Nephron (organoid): Measurements from ENCODE around the gene RPL27.

Source experiments
- H3K27ac Mint-ChIP-seq, 3 experiments: 2 replicates each; pipeline ENCODE4 v1.8.0; 2020; ENCODE audit warnings: mixed read lengths in 3 of 3, mild to moderate bottlenecking in 2 of 3, moderate library complexity in 1 of 3
- H3K27me3 Mint-ChIP-seq: 2 replicates; pipeline ENCODE4 v1.8.0; 2021; ENCODE audit warnings: low read depth, mild to moderate bottlenecking, moderate library complexity, mixed read lengths
- H3K36me3 Mint-ChIP-seq: 2 replicates; pipeline ENCODE4 v1.8.0; 2020; ENCODE audit warnings: low read depth, mixed read lengths
- H3K4me1 Mint-ChIP-seq: 2 replicates; pipeline ENCODE4 v1.8.0; 2020; ENCODE audit warnings: mixed read lengths
- H3K4me3 Mint-ChIP-seq, 3 experiments: 2 replicates each; pipeline ENCODE4 v1.8.0; 2020; ENCODE audit warnings: mild to moderate bottlenecking in 3 of 3, mixed read lengths in 3 of 3, moderate library complexity in 2 of 3
- H3K9me3 Mint-ChIP-seq: 2 replicates; pipeline ENCODE4 v1.8.0; 2020; ENCODE audit warnings: mixed read lengths
- TF ChIP-seq, protein P1 (sequence below), 3 experiments: fragments of 200-600 bp; sonication (generic); IDR thresholded peaks; one replicate each; pipeline ENCODE4 v1.5.0; 2021; ENCODE audit warnings: antibody characterized with exemption in 3 of 3; ENCODE audit not compliant: unreplicated experiment in 3 of 3

The RPL27 gene

DNA sequence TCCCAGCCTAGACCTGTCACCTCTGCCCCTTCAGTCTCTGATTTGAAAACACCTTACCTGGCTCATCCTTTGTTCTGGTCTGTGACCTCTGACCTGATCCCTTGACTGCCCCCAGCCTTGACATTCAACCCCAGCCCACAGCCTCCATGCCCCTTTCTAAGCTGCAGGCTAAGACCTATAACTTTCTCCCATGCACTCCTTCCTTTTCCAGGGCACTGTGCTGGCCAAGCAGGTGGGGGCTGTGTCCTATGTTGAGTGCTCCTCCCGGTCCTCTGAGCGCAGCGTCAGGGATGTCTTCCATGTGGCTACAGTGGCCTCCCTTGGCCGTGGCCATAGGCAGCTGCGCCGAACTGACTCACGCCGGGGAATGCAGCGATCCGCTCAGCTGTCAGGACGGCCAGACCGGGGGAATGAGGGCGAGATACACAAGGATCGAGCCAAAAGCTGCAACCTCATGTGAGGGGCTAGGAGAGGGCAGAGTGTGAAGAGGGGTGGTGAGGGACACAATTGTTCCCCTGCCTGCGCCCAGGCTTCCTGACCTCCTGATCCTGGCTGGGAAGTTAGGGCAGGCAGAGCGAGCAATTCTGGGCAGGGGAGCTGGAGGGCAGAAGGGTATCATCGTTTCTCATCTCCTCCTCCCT, 30.1 kb downstream of the RPL27 start:
- no peaks in the 10 kb centered on the region for H3K27me3 Mint-ChIP-seq
- no peaks in the 10 kb centered on the region for H3K9me3 Mint-ChIP-seq

DNA sequence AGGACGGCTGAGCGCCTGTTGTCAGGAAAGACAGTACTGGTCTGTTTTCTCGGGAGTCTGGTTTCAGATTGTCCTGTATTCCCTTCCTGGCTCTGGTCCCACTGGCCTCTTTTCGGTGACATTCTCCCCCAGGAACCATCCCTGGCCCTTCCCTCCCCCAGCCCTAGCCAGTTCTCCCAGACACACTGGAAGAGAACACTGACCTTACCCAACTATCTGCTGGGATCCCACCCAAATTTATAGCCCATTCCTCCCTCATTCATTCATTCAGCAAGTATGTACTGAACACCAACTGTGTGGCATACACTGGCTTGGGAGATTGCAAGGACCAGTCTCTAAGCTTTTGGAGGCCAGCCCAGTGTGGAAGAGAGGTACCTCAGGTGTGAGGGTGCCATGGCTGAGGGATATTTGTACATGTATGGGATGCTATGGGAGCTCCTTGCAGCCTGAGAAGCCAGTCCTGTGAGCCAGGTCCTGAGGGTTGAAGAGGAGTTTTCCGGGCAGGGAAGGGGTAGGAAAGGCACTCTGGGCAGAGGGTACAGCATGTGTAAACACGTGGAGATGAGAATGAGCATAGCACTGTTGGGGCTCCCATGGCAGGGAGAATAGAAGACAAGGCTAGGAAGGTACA, 32.0 kb downstream of the RPL27 start:
- peaks cover 43% of the 10 kb centered on the region for H3K4me1 Mint-ChIP-seq
- H3K27ac Mint-ChIP-seq = no peak overlapping the region
- H3K4me3 Mint-ChIP-seq = no peak overlapping the region
- H3K27me3 Mint-ChIP-seq = no peaks in the 10 kb centered on the region
- H3K9me3 Mint-ChIP-seq = no peaks in the 10 kb centered on the region
- H3K36me3 Mint-ChIP-seq = no peaks in the 10 kb centered on the region
- TF ChIP-seq, protein P1, sequence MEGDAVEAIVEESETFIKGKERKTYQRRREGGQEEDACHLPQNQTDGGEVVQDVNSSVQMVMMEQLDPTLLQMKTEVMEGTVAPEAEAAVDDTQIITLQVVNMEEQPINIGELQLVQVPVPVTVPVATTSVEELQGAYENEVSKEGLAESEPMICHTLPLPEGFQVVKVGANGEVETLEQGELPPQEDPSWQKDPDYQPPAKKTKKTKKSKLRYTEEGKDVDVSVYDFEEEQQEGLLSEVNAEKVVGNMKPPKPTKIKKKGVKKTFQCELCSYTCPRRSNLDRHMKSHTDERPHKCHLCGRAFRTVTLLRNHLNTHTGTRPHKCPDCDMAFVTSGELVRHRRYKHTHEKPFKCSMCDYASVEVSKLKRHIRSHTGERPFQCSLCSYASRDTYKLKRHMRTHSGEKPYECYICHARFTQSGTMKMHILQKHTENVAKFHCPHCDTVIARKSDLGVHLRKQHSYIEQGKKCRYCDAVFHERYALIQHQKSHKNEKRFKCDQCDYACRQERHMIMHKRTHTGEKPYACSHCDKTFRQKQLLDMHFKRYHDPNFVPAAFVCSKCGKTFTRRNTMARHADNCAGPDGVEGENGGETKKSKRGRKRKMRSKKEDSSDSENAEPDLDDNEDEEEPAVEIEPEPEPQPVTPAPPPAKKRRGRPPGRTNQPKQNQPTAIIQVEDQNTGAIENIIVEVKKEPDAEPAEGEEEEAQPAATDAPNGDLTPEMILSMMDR (IDR thresholded peaks at IDR 0.05; ENCODE audit: unreplicated experiment in 3 of 3) = no peak

More for the DNA sequence above, 30.1 kb downstream of the RPL27 start:
- Mint-ChIP-seq H3K4me1 (peaks cover 36% of the 10 kb centered on the region), H3K36me3 (no peaks in the 10 kb centered on the region), H3K27ac (peak overlapping the region in 1 of 3 experiments; percentile 10), H3K4me3 (peak overlapping the region in 1 of 3 experiments; percentile 21)
- TF ChIP-seq, protein P1 (IDR thresholded peaks at IDR 0.05; ENCODE audit: unreplicated experiment in 3 of 3) = no peak

DNA sequence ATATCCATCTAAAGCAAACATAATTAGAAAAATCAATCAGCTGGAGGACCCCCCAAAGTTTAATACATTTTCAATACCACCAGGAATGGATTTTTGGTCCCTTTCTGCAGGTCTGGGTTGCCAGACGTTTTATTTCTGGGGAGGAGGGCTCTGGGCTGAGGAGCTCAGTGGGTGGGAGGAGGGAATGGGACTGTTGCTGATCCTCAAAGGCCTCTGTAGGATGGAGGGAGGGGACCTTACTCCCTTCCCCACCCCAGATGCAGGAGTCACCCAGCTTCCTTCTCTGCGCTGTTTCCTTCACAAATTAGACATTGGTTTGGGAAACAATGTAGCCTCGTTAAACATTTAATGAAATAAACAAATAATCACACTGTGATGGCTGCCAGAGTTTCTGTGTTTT, 33.4 kb downstream of the RPL27 start:
- Mint-ChIP-seq H3K9me3 (no peaks in the 10 kb centered on the region), H3K27ac (no peak overlapping the region), H3K4me3 (no peak overlapping the region), H3K36me3 (no peaks in the 10 kb centered on the region), H3K4me1 (peaks cover 41% of the 10 kb centered on the region), H3K27me3 (no peaks in the 10 kb centered on the region)
- TF ChIP-seq, protein P1 (IDR thresholded peaks at IDR 0.05; ENCODE audit: unreplicated experiment in 3 of 3) = no peak

DNA sequence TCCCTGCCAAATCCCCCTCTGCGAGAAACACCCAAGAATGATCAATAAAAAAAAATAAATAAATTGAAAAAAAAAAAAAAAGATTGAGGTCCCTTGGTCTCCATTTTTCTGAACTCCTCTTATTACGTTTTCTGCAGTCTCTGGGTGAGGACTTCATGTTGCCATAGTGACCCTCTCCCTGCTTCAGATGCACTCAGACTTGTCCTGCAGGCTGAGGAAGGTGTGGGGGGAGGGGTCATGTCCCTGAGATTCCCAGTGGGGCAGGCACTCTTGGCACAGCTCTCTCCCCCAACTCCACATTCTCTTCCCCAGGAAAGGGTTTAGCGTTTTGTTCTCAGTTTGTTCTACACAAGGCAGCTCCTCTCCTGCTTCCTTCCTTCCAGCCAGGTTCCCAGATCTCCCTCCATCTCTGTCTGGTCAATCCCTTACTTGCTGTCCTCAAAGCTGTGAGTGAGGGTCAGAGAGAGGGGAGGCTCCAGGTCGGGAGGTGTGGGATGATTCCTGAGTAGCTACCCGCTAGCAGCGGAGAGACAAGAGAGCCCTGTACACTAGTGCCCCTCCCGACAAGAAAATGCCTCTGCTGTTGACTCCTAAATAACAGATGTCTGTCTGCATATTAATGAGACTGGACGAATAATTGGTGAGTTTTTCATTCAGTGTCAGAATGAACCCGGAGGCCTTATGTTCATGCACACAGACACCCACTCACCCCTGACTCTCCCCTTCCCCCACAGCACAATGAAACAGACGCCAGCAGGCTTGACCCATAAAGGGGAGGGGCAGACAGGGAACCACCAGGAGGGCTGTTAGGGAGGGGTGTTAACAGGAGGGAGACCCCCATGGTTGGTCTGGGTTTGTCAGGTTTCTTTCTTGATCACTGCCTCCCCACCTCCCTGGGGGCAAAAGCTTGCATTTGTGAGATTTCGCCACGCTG, 36.0 kb downstream of the RPL27 start:
- Mint-ChIP-seq H3K36me3 (no peaks in the 10 kb centered on the region), H3K9me3 (no peaks in the 10 kb centered on the region), H3K4me3 (peak overlapping the region in 1 of 3 experiments; percentile 15), H3K27ac (peak overlapping the region; percentile 23 to 82 (median 58)), H3K4me1 (peaks cover 26% of the 10 kb centered on the region), H3K27me3 (peaks cover 5% of the 10 kb centered on the region)
- TF ChIP-seq, protein P1 (IDR thresholded peaks at IDR 0.05; ENCODE audit: unreplicated experiment in 3 of 3) = no peak

DNA sequence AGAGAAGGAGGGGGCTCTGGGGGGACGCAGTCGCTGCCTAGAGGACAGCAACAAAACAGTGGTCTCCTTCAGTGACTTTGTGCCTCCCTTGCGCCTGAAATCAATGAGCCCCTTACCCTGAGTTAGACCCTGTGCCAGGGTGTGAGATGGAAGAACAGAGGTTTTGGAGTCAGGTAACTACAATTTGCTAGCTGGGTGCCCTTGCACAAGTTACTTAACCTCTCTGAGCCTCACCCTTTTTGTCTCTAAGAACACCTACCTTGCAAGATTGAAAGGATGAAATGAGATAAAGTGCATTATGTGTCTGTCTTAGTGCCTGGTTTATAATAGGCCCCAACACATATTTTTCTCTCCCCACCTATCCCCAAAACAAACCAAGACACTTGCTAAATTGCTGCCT, 36.7 kb downstream of the RPL27 start:
- Mint-ChIP-seq H3K36me3 (no peaks in the 10 kb centered on the region), H3K4me3 (no peak overlapping the region), H3K4me1 (peaks cover 24% of the 10 kb centered on the region), H3K9me3 (no peaks in the 10 kb centered on the region), H3K27ac (peak overlapping the region in 1 of 3 experiments; percentile 82), H3K27me3 (peaks cover 5% of the 10 kb centered on the region)
- TF ChIP-seq, protein P1 (IDR thresholded peaks at IDR 0.05; ENCODE audit: unreplicated experiment in 3 of 3) = no peak
